Pancreas (tissue), 10 donors: Measurements from ENCODE around the gene PAX8. TPM values are rescaled to one million over a fixed set of nuclear protein-coding genes. Genes with fewer than 3 reads are reported as not detected.
A peak's percentile ranks its signal among the peaks of the same experiment; 100 is the strongest.

Source experiments
- ATAC-seq, 4 donors: fragments of 200-7000 bp; cut with Tn5 transposase; one replicate each; pipeline versions ENCODE4 v1.8.0 to v1.9.1; 2020; ENCODE audit warnings: mild to moderate bottlenecking in 4 of 4, moderate library complexity in 4 of 4
- DNase-seq, 6 donors: peaks; one replicate each; pipeline ENCODE4 v3.0.0-alpha.2; 2020
- FAIRE-seq: peaks from 2 replicates; lab custom pipeline; 2012; peaks lifted over from hg19 to GRCh38; lab: Jason Lieb, UNC
- H3K27ac ChIP-seq, 4 donors: fragments of 200-600 bp; sonication (generic); 1 replicate in 3 of 4; 2 replicates in 1 of 4; pipeline versions ENCODE4 v1.5.0 to v1.8.0; 2020
- H3K27me3 ChIP-seq, 4 donors: fragments of 200-600 bp; one replicate each; pipeline ENCODE4 v1.8.0; 2021
- H3K36me3 ChIP-seq, 3 donors: fragments of 200-600 bp; sonication (generic) in 1 of 3; one replicate each; pipeline versions ENCODE4 v1.5.0 to v1.8.0; 2020 to 2021
- H3K4me1 ChIP-seq, 3 donors: fragments of 200-600 bp; one replicate each; pipeline ENCODE4 v1.8.0; 2021
- H3K4me3 ChIP-seq, 4 donors: fragments of 200-600 bp; sonication (generic) in 2 of 4; one replicate each; pipeline versions ENCODE4 v1.5.0 to v1.8.0; 2020 to 2021
- H3K9me3 ChIP-seq, 4 donors: fragments of 200-600 bp; one replicate each; pipeline ENCODE4 v1.8.0; 2021
- CTCF ChIP-seq, 4 donors: fragments of 200-600 bp; sonication (generic) in 3 of 4; IDR thresholded peaks; one replicate each; pipeline versions ENCODE4 v1.5.0 to v1.8.0; 2021; ENCODE audit warnings: antibody characterized with exemption in 4 of 4
- WGBS, 2 donors: extraction: QIAGEN DNeasy Blood & Tissue Kit; methylation state at CpG; one replicate each; pipeline ENCODE4 v1.1.7; 2013; 5-methylcytosine and 5-hydroxymethylcytosine counted together
- intact Hi-C, 3 donors: fragments of 100-400 bp; cut with DNase I; formaldehyde crosslinking; loops; one replicate each; pipeline versions ENCODE4 v1.11.1 to v1.14.2; 2022
- polyA plus RNA-seq, 2 donors: library from polyadenylated mRNA; stranded (reverse); fragments of 200-250 nt; gene quantifications; one replicate each; pipeline ENCODE4 v1.2.3, GENCODE V29; 2013
- total RNA-seq, 6 donors: library from RNA; stranded (reverse); fragmentation: NEBNext Ultra II Directional in 4 of 6; extraction: Animal tissue kit (Norgen Biotek cat#: 25700) in 4 of 6; gene quantifications; one replicate each; pipeline versions ENCODE4 v1.2.1 to v1.2.4, GENCODE V29; 2021 to 2023
- donor health status: healthy with polysubstance abuse.
- donor health status: DM: no; HTN: no; CAD: no; lungs with moderate emphysema.
- donor health status: DM: no; HTN: no; CAD: no.
- donor health status: control.
- donor health status: control.
- donor health status: Bipolar disorder and iron deficiency.
- donor health status: DM: yes; HTN: yes; CAD: no.
- donor health status: DM: no; HTN: no; CAD: no.
- donor health status: DM: no; HTN: no; CAD: no.
- donor health status: DM: yes; HTN: yes; CAD: no.

Gene PAX8
- total and polyA plus RNA-seq, 8 donors, result 0.23 to 1.1 (median 0.55) TPM; not detected in 2

- ATAC-seq (no peak), FAIRE-seq (no peak), DNase-seq (peak in 1 of 6 donors; percentile 43)
- intact Hi-C loops, result loop anchor here in 1 of 3 donors (10.0 kb wide), 1 partner anchor 165 kb away; no protein-coding TSS in a partner anchor
- no peaks in the 10 kb centered on the region for H3K27me3 ChIP-seq
- peaks cover 0 to 4% (median 0%) of the 10 kb centered on the region in 3 donors for H3K4me1 ChIP-seq
- no peak overlapping the region for H3K27ac ChIP-seq
- no peaks in the 10 kb centered on the region for H3K9me3 ChIP-seq
- WGBS, 2 donors, result 77 to 88% methylated on average over 15 of the region's 15 CpGs
- no peaks in the 10 kb centered on the region for H3K36me3 ChIP-seq
- H3K4me3 ChIP-seq, result no peak overlapping the region
- no peak for TF ChIP-seq CTCF (IDR thresholded peaks at IDR 0.05)
These were observed 69.0 kb downstream of the PAX8 start for GRCh38 chr2:113209646-113210171.

- WGBS, 2 donors, result 79 to 80% methylated on average over 8 of the region's 8 CpGs
- ATAC-seq, result no peak
- no peak overlapping the region for H3K27ac ChIP-seq
These were observed 69.6 kb downstream of the PAX8 start for GRCh38 chr2:113209011-113209645.

GRCh38 chr2:113208396-113208795 lies 70.3 kb downstream of the PAX8 start:
- H3K9me3 ChIP-seq, result no peaks in the 10 kb centered on the region
- DNase-seq, result no peak
- no peak for ATAC-seq
- H3K4me3 ChIP-seq, result no peak overlapping the region
- no peaks in the 10 kb centered on the region for H3K27me3 ChIP-seq
- FAIRE-seq, result no peak
- 85 to 89% methylated on average over 5 of the region's 5 CpGs for WGBS, 2 donors
- intact Hi-C loops, result loop anchor here in 1 of 3 donors (10.0 kb wide), 1 partner anchor 166 kb away; no protein-coding TSS in a partner anchor
- no peak for TF ChIP-seq CTCF (IDR thresholded peaks at IDR 0.05)
- H3K36me3 ChIP-seq, result no peaks in the 10 kb centered on the region
- peaks cover 0 to 4% (median 0%) of the 10 kb centered on the region in 3 donors for H3K4me1 ChIP-seq
- no peak overlapping the region for H3K27ac ChIP-seq

More at GRCh38 chr2:113209011-113209645, 69.6 kb downstream of the PAX8 start:
- peaks cover 0 to 4% (median 0%) of the 10 kb centered on the region in 3 donors for H3K4me1 ChIP-seq
- intact Hi-C loops, result loop anchor here in 1 of 3 donors (10.0 kb wide), 1 partner anchor 166 kb away; no protein-coding TSS in a partner anchor
- FAIRE-seq (no peak), DNase-seq (no peak)
- H3K27me3 ChIP-seq, result no peaks in the 10 kb centered on the region
- no peaks in the 10 kb centered on the region for H3K36me3 ChIP-seq
- no peak for TF ChIP-seq CTCF (IDR thresholded peaks at IDR 0.05)
- H3K9me3 ChIP-seq, result no peaks in the 10 kb centered on the region
- H3K4me3 ChIP-seq, result no peak overlapping the region

- intact Hi-C loops, result loop anchor here in 1 of 3 donors (10.0 kb wide), 1 partner anchor 168 kb away; no protein-coding TSS in a partner anchor
- ATAC-seq, result no peak
- no peak for FAIRE-seq
These were observed 71.7 kb downstream of the PAX8 start for GRCh38 chr2:113207021-113207420.

More at GRCh38 chr2:113207021-113207420, 71.7 kb downstream of the PAX8 start:
- H3K36me3 ChIP-seq, result no peaks in the 10 kb centered on the region
- no peaks in the 10 kb centered on the region for H3K9me3 ChIP-seq
- WGBS, 2 donors, result 75 to 82% methylated on average over 2 of the region's 2 CpGs
- H3K27me3 ChIP-seq, result no peaks in the 10 kb centered on the region
- no peak for DNase-seq
- TF ChIP-seq CTCF (IDR thresholded peaks at IDR 0.05), result no peak
- H3K4me3 ChIP-seq, result no peak overlapping the region
- H3K4me1 ChIP-seq, result peaks cover 0 to 4% (median 0%) of the 10 kb centered on the region in 3 donors
- peak overlapping the region in 1 of 4 donors; percentile 32 for H3K27ac ChIP-seq
